CD4-positive, alpha-beta T cell (primary cell): ENCODE measurements around the gene GNAT1. TPM values are rescaled to one million over a fixed set of nuclear protein-coding genes. Genes with fewer than 3 reads are reported as not detected.

Experiments used
- ATAC-seq: fragments of 200-7000 bp; cut with Tn5 transposase; one replicate; pipeline ENCODE4 v1.10.0; 2022; ENCODE audit warnings: mild to moderate bottlenecking; ENCODE audit not compliant: poor library complexity
- CTCF ChIA-PET: fragments of 350-600 bp; sonication (Branson Sonifier 250); formaldehyde crosslinking; loops from one replicate; lab custom pipeline; 2021; ENCODE audit warnings: antibody characterized with exemption, inconsistent platforms; lab: Charles Lee
- POLR2A ChIA-PET: fragments of 350-600 bp; sonication (Branson Sonifier 250); formaldehyde crosslinking; loops from one replicate; lab custom pipeline; 2021; ENCODE audit warnings: antibody characterized with exemption, inconsistent platforms; lab: Charles Lee
- DNase-seq, 14 experiments: peaks; one replicate each; pipeline ENCODE4 v3.0.0-alpha.2; 2013 to 2020; ENCODE audit warnings: mixed read lengths in 2 of 14
- H3K27ac ChIP-seq, 2 donors: one replicate each; pipeline versions ENCODE4 v1.5.1 to v1.7.0; 2013; ENCODE audit warnings: low read length in 2 of 2, low read depth in 1 of 2, mild to moderate bottlenecking in 1 of 2
- H3K27me3 ChIP-seq, 2 experiments: 1 replicate in 1 of 2; 2 replicates in 1 of 2; pipeline versions ENCODE4 v1.6.1 to v1.7.0; 2013; ENCODE audit warnings: low read length in 2 of 2, control low read depth in 1 of 2, mild to moderate bottlenecking in 1 of 2, moderate library complexity in 1 of 2; ENCODE audit not compliant: insufficient read depth in 2 of 2, control insufficient read depth in 1 of 2
- H3K36me3 ChIP-seq: one replicate; pipeline ENCODE4 v1.6.1; 2013; ENCODE audit warnings: low read length, control low read depth; ENCODE audit not compliant: insufficient read depth
- H3K4me1 ChIP-seq: one replicate; pipeline ENCODE4 v1.6.1; 2013; ENCODE audit warnings: low read length, control low read depth; ENCODE audit not compliant: insufficient read depth
- H3K4me3 ChIP-seq: one replicate; pipeline ENCODE4 v1.5.1; 2013; ENCODE audit warnings: mild to moderate bottlenecking, low read length, moderate library complexity
- H3K9me3 ChIP-seq, 2 experiments: 1 replicate in 1 of 2; 2 replicates in 1 of 2; pipeline versions ENCODE4 v1.6.1 to v1.7.0; 2013; ENCODE audit warnings: low read length in 2 of 2, mild to moderate bottlenecking in 2 of 2, control low read depth in 1 of 2, moderate library complexity in 1 of 2; ENCODE audit not compliant: control insufficient read depth in 1 of 2, insufficient read depth in 1 of 2
- H3K27ac Mint-ChIP-seq: one replicate; pipeline ENCODE4 v1.8.0; 2020; ENCODE audit warnings: mixed read lengths
- H3K27me3 Mint-ChIP-seq: one replicate; pipeline ENCODE4 v1.8.0; 2021; ENCODE audit warnings: mixed read lengths
- H3K36me3 Mint-ChIP-seq: one replicate; pipeline ENCODE4 v1.8.0; 2021; ENCODE audit warnings: low read depth, mixed read lengths
- H3K4me1 Mint-ChIP-seq: one replicate; pipeline ENCODE4 v1.8.0; 2021; ENCODE audit warnings: low read depth, mixed read lengths
- H3K4me3 Mint-ChIP-seq: one replicate; pipeline ENCODE4 v1.8.0; 2020; ENCODE audit warnings: mild to moderate bottlenecking, mixed read lengths
- H3K9me3 Mint-ChIP-seq: one replicate; pipeline ENCODE4 v1.8.0; 2020; ENCODE audit warnings: mixed read lengths
- intact Hi-C, 2 experiments: fragments of 100-400 bp; cut with DNase I in 1 of 2; cut with micrococcal nuclease in 1 of 2; formaldehyde crosslinking; loops; one replicate each; pipeline versions ENCODE4 v1.15.1 to v1.9.0; 2023 to 2025; cut with DNase I, micrococcal nuclease
- total RNA-seq, 174 experiments: library from RNA in 2 of 174; stranded (reverse) in 2 of 174; gene quantifications; one replicate each; pipeline ENCODE4 v1.2.3 and lab custom pipeline; 2021 to 2026
- TF ChIP-seq, protein P1 (sequence below): fragments of 200-600 bp; IDR thresholded peaks from one replicate; pipeline ENCODE4 v1.8.0; 2022; ENCODE audit warnings: antibody characterized with exemption, mild to moderate bottlenecking

The GNAT1 gene
- total RNA-seq, 2 experiments from 2014 or later: 0.11 to 0.28 TPM

GRCh38 chr3:50211930-50212329 is 20.5 kb downstream of the GNAT1 start:
- TF ChIP-seq, protein P1, sequence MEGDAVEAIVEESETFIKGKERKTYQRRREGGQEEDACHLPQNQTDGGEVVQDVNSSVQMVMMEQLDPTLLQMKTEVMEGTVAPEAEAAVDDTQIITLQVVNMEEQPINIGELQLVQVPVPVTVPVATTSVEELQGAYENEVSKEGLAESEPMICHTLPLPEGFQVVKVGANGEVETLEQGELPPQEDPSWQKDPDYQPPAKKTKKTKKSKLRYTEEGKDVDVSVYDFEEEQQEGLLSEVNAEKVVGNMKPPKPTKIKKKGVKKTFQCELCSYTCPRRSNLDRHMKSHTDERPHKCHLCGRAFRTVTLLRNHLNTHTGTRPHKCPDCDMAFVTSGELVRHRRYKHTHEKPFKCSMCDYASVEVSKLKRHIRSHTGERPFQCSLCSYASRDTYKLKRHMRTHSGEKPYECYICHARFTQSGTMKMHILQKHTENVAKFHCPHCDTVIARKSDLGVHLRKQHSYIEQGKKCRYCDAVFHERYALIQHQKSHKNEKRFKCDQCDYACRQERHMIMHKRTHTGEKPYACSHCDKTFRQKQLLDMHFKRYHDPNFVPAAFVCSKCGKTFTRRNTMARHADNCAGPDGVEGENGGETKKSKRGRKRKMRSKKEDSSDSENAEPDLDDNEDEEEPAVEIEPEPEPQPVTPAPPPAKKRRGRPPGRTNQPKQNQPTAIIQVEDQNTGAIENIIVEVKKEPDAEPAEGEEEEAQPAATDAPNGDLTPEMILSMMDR: no peak
- DNase-seq (no peak), ATAC-seq (no peak)
- H3K36me3 Mint-ChIP-seq: no peaks in the 10 kb centered on the region
- peaks cover 8% of the 10 kb centered on the region for H3K27me3 Mint-ChIP-seq
- Histone ChIP-seq H3K4me3 (no peak overlapping the region), H3K9me3 (no peaks in the 10 kb centered on the region), H3K27ac (no peak overlapping the region), H3K36me3 (no peaks in the 10 kb centered on the region), H3K27me3 (peaks cover 3 to 7% of the 10 kb centered on the region in 2 experiments), H3K4me1 (no peaks in the 10 kb centered on the region)
- POLR2A ChIA-PET: no interaction called here
- no peaks in the 10 kb centered on the region for H3K9me3 Mint-ChIP-seq
- no peak overlapping the region for H3K4me3 Mint-ChIP-seq
- CTCF ChIA-PET: no interaction called here
- intact Hi-C loops: no loop called here
- no peaks in the 10 kb centered on the region for H3K4me1 Mint-ChIP-seq
- no peak overlapping the region for H3K27ac Mint-ChIP-seq

- Histone ChIP-seq H3K36me3 (no peaks in the 10 kb centered on the region), H3K4me1 (no peaks in the 10 kb centered on the region), H3K27me3 (peaks cover 3 to 5% of the 10 kb centered on the region in 2 experiments), H3K27ac (no peak overlapping the region), H3K9me3 (no peaks in the 10 kb centered on the region), H3K4me3 (no peak overlapping the region)
- TF ChIP-seq, protein P1: no peak
- POLR2A ChIA-PET: no interaction called here
- CTCF ChIA-PET: no interaction called here
- H3K27me3 Mint-ChIP-seq: peaks cover 6% of the 10 kb centered on the region
- no peak for ATAC-seq
- no peaks in the 10 kb centered on the region for H3K4me1 Mint-ChIP-seq
- no peak overlapping the region for H3K27ac Mint-ChIP-seq
- H3K4me3 Mint-ChIP-seq: no peak overlapping the region
- H3K36me3 Mint-ChIP-seq: no peaks in the 10 kb centered on the region
- no peaks in the 10 kb centered on the region for H3K9me3 Mint-ChIP-seq
- DNase-seq: no peak
- intact Hi-C loops: no loop called here
Observed at GRCh38 chr3:50212502-50212901, 21.1 kb downstream of the GNAT1 start.

- peaks cover 6% of the 10 kb centered on the region for H3K27me3 Mint-ChIP-seq
- Histone ChIP-seq H3K36me3 (no peaks in the 10 kb centered on the region), H3K4me1 (no peaks in the 10 kb centered on the region), H3K27ac (no peak overlapping the region), H3K27me3 (peaks cover 0 to under 1% of the 10 kb centered on the region in 2 experiments), H3K4me3 (no peak overlapping the region), H3K9me3 (no peaks in the 10 kb centered on the region)
- ChIA-PET POLR2A (no interaction called here), CTCF (no interaction called here)
- DNase-seq: no peak
- no peaks in the 10 kb centered on the region for H3K36me3 Mint-ChIP-seq
- no peak for ATAC-seq
- TF ChIP-seq, protein P1: no peak
- H3K4me3 Mint-ChIP-seq: no peak overlapping the region
- no peaks in the 10 kb centered on the region for H3K9me3 Mint-ChIP-seq
- no peak overlapping the region for H3K27ac Mint-ChIP-seq
- no peaks in the 10 kb centered on the region for H3K4me1 Mint-ChIP-seq
- intact Hi-C loops: no loop called here
Observed at GRCh38 chr3:50212971-50213370, 21.6 kb downstream of the GNAT1 start.
